ENCODE data around the gene SH3BP1. TPM values are rescaled to one million over a fixed set of nuclear protein-coding genes. Genes with fewer than 3 reads are reported as not detected.
A peak's percentile ranks its signal among the peaks of the same experiment; 100 is the strongest.

The SH3BP1 gene
- total and polyA plus RNA-seq, 2 of the 13 experiments (the other 11 are each of a cell fraction or from before 2014, with no cell fraction given) = 8.4 to 18.5 TPM

- Histone ChIP-seq H3K4me2 (ENCODE audit: low read depth, low read length) (peak overlapping the region; percentile 90), H3K27ac (ENCODE audit: extremely low read length, insufficient read depth, low read length) (peak overlapping the region; percentile 97), H3K9me3 (ENCODE audit: low read length) (no peaks in the 10 kb centered on the region), H3K36me3 (replicated peaks in 1 of 2; ENCODE audit: control insufficient read depth in 1 of 2, insufficient read depth in 2 of 2, low read length in 2 of 2) (peaks cover 2 to 8% of the 10 kb centered on the region in 2 experiments; a peak in 2 of 5 replicates), H4K20me1 (ENCODE audit: insufficient read depth, low read length) (no peaks in the 10 kb centered on the region), H3K4me3 (replicated peaks in 1 of 3; ENCODE audit: insufficient read depth in 1 of 3, low read depth in 2 of 3, low read length in 3 of 3) (peak overlapping the region; percentile 78 to 92 (median 82)), H3K4me1 (ENCODE audit: insufficient read depth, low read length) (peaks cover 40% of the 10 kb centered on the region), H2AFZ (ENCODE audit: low read length) (no peak overlapping the region), H3K79me2 (ENCODE audit: insufficient read depth, low read length) (peaks cover 20% of the 10 kb centered on the region), H3K9ac (ENCODE audit: insufficient read depth, low read depth, low read length) (peak overlapping the region; percentile 80), H3K27me3 (ENCODE audit: control insufficient read depth in 1 of 2, insufficient read depth in 2 of 2, low read length in 2 of 2) (peaks cover 0 to 5% of the 10 kb centered on the region in 2 experiments; a peak in 1 of 5 replicates)
- ChIA-PET POLR2A (interaction anchor here (0.9 to 6.0 kb wide), 28 partner anchors 8 to 235 kb away, joined by 3 to 75 read pairs (median 8); partner anchors contain the start of genes ANKRD54, GCAT, LGALS2 and NOL12), CTCF (ENCODE audit: low intra/inter-chr PET ratio, low total read pairs) (interaction anchor here (0.8 kb wide), 1 partner anchor 24 kb away, joined by 3 read pairs; no protein-coding TSS in a partner anchor)
- WGBS (ENCODE audit: low lambda C conversion rate) = 2% methylated on average over 9 of the region's 26 CpGs
- in situ Hi-C loops (cut with HindIII; ENCODE audit: extremely low pct_ligation_motif_present, low pct_unique_long_range_greater_than_20kb) = loop anchor here (10.0 kb wide), 1 partner anchor 65 kb away; no protein-coding TSS in a partner anchor
- BruUV-seq (replicated peaks) = TSS peak; percentile 52
- DNase-seq (ENCODE audit: low spot score) (no peak), ATAC-seq (peak; percentile 9), FAIRE-seq (peak; percentile 21)
- intact Hi-C loops (cut with micrococcal nuclease; ENCODE audit: unreplicated experiment) = loop anchor here (2.0 kb wide), 1 partner anchor 29 kb away; the partner anchor contains the start of gene SH3BP1
- TF ChIP-seq GATAD2A (CRISPR knock-in tag; IDR thresholded peaks at IDR 0.05) (peak; percentile 49; the same call in 1 of the 2 replicates), ZNF503 (CRISPR knock-in tag; IDR thresholded peaks at IDR 0.05) (no peak), ZNF367 (CRISPR knock-in tag; IDR thresholded peaks at IDR 0.05; ENCODE audit: borderline replicate concordance) (no peak), CENPX (CRISPR knock-in tag; IDR thresholded peaks at IDR 0.05) (0 out of 2 replicates have a peak, but pooled peaks have one; percentile 22), MAX (IDR thresholded peaks at IDR 0.05) (0 out of 2 replicates have a peak, but pooled peaks have one; percentile 24), ZNF446 (CRISPR knock-in tag; IDR thresholded peaks at IDR 0.05) (no peak), ZBTB7B (CRISPR knock-in tag; IDR thresholded peaks at IDR 0.05) (peak; percentile 53; the same call in 1 of the 2 replicates), KMT2B (CRISPR knock-in tag; IDR thresholded peaks at IDR 0.05) (no peak), PPARG (CRISPR knock-in tag; conservative IDR thresholded peaks at IDR 0.05) (no peak), HMGXB4 (CRISPR knock-in tag; IDR thresholded peaks at IDR 0.05; ENCODE audit: borderline replicate concordance in 1 of 2, low read depth in 1 of 2) (peak in 1 of 2 experiments; percentile 65; a peak in 1 of 4 replicates), YEATS4 (CRISPR knock-in tag; IDR thresholded peaks at IDR 0.05; ENCODE audit: borderline replicate concordance) (no peak), RFX5 (IDR thresholded peaks at IDR 0.05; ENCODE audit: low read depth, low read length) (no peak)
- TF ChIP-seq, protein P1, sequence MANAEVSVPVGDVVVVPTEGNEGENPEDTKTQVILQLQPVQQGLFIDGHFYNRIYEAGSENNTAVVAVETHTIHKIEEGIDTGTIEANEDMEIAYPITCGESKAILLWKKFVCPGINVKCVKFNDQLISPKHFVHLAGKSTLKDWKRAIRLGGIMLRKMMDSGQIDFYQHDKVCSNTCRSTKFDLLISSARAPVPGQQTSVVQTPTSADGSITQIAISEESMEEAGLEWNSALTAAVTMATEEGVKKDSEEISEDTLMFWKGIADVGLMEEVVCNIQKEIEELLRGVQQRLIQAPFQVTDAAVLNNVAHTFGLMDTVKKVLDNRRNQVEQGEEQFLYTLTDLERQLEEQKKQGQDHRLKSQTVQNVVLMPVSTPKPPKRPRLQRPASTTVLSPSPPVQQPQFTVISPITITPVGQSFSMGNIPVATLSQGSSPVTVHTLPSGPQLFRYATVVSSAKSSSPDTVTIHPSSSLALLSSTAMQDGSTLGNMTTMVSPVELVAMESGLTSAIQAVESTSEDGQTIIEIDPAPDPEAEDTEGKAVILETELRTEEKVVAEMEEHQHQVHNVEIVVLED (CRISPR knock-in tag; IDR thresholded peaks at IDR 0.05; ENCODE audit: borderline replicate concordance) = 0 out of 2 replicates have a peak, but pooled peaks have one; percentile 50
Measured at GRCh38 chr22:37609240-37610152, 30.0 kb upstream of the SH3BP1 start.

Data from HepG2 (cell line).